AG09309 (cell line): ENCODE measurements around the gene HNRNPH2.

Source experiments
- DNase-seq: peaks from one replicate; pipeline ENCODE4 v3.0.0-alpha.2; 2010; ENCODE audit warnings: low read depth
- H3K4me3 ChIP-seq: 2 replicates; pipeline ENCODE4 v1.5.1; 2011; ENCODE audit warnings: mild to moderate bottlenecking, low read depth, low read length, moderate library complexity; ENCODE audit not compliant: control insufficient read depth
- TF ChIP-seq, protein P1 (sequence below): IDR thresholded peaks from 2 replicates; pipeline ENCODE4 v1.5.1; 2011; ENCODE audit warnings: mild to moderate bottlenecking, low read depth, low read length, inconsistent platforms; ENCODE audit not compliant: insufficient read depth, control insufficient read depth; ENCODE audit errors: missing control alignments

HNRNPH2 gene

DNA sequence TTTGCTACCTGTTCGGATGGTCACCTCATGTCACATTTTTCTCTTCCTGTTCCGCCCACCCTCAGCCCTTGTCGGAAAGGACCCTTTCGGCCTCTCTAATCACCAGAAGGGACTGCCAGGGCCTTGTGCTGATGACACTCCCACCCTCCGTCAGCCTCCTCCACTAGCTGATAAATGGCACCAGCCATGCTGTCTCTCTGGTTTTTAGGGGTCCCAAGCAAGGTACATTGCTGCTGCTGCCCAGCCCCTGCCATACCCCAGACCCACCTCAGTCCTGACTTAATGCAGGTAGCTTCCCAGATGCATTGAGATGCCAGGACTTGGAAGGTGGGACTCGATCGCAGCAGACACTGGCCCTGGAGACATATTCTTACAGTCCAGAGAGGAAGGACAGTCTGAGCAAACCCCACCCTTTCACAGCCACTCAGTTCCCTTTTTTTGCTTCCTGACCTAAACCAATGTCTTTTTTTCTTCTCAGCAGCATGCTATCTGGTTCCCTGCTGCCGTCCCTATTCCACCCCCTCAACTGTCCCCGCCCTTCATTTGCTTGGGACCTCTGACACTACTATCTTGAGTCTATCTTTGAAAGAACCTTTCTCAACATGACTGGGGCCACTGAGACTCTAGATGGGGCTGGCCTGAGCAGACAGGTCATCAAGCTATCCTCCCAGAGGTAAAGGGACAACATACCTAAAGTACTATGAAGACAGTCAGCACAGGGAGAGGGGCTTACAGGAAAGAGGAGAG lies 22.1 kb upstream of the HNRNPH2 start, which contains the start of gene BTK:
Gene BTK, minus strand, starts transcription at position 397 of the 747 bp plus-strand sequence. CDS start 10,907 bp downstream, outside the sequence.
- no peak within 1 kb of the TSS for H3K4me3 ChIP-seq
- DNase-seq, result no peak

DNA sequence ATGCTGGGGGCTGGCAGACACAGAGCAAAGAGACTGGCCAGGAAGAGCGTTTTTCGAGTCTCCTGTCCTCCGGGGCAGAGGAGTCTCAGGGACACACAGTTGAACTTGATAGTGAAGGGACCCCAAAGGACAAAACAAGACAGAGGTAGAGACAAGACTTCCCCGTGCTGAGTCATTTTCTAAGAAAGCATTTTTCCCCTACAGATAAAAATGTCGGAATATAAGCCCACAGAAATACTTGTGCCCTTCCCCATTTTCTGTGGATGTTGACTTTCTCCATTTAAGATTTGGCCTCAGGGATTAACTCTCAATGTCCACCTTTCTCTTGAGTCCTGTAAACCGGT lies 21.5 kb upstream of the HNRNPH2 start:
- H3K4me3 ChIP-seq, result no peak overlapping the region
- no peak for DNase-seq
- TF ChIP-seq, protein P1, sequence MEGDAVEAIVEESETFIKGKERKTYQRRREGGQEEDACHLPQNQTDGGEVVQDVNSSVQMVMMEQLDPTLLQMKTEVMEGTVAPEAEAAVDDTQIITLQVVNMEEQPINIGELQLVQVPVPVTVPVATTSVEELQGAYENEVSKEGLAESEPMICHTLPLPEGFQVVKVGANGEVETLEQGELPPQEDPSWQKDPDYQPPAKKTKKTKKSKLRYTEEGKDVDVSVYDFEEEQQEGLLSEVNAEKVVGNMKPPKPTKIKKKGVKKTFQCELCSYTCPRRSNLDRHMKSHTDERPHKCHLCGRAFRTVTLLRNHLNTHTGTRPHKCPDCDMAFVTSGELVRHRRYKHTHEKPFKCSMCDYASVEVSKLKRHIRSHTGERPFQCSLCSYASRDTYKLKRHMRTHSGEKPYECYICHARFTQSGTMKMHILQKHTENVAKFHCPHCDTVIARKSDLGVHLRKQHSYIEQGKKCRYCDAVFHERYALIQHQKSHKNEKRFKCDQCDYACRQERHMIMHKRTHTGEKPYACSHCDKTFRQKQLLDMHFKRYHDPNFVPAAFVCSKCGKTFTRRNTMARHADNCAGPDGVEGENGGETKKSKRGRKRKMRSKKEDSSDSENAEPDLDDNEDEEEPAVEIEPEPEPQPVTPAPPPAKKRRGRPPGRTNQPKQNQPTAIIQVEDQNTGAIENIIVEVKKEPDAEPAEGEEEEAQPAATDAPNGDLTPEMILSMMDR, result no peak

More for the DNA sequence above, 22.1 kb upstream of the HNRNPH2 start, which contains the start of gene BTK:
- TF ChIP-seq, protein P1, result no peak

DNA sequence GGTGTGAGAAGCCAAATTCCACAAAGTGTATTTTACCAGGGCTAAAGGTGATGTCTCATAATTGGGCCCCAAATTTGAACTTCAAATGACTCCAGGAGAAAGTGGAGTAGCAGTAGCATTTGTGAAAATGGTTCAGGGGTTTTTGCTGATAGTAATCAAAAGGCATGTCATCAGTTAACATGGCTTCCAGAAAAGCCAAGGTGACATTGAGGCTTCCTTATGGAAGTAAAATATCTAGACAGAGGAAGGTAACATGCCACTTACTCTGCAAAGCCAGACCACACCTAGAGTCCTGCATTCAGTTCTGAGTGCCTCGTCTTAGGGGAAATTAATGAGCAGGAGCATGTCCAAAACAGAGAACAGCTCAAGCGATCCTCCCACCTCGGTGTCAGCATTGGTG lies 19.4 kb upstream of the HNRNPH2 start:
- DNase-seq, result no peak
- H3K4me3 ChIP-seq, result no peak overlapping the region
- TF ChIP-seq, protein P1, result no peak

DNA sequence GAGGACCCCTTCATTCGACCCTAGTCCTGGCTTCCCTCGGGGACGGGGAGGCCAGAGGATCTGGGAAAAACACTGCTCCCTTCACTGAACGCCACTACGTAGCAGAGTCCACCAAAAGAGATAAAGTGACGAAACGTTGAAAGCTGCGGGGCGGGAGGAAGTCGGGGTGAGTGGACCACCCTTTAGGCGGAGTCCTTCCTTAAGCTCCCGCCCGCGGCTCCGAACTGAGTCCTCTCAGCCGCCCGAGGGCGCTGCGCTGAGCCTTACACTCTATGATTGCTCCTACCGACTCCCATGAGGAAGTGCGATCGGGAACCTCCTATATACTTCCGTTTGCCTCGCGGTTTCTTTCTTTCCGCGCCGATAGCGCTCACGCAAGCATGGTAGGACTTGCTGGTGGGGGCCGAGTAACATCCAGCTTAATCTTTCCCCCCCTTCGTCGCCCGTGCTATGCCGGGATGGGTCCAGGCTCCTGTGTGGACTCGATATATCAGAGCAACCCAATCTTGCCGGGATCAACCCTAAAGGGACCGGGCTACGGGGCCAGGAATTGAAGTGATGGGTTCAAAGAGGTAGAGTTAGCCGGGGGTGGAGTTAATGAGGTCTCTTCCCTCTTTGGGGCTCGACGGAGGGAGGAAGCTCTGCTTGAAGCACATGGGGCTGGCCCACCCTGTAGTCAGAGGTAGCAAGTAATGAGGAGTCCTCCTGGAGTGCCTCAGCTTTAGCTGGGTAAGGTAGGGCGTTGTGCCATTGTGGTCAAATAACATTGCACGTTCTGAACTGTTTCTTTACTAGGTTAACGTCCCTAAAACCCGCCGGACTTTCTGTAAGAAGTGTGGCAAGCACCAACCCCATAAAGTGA lies 17.1 kb upstream of the HNRNPH2 start, which contains the start of gene RPL36A:
Gene RPL36A, plus strand, starts transcription at position 348 of the 862 bp plus-strand sequence. Its CDS starts 33 bp downstream, at position 381.
- DNase-seq, result peak; percentile 52
- TF ChIP-seq, protein P1, result peak; percentile 78
- peak within 1 kb of the TSS; percentile 59 for H3K4me3 ChIP-seq

DNA sequence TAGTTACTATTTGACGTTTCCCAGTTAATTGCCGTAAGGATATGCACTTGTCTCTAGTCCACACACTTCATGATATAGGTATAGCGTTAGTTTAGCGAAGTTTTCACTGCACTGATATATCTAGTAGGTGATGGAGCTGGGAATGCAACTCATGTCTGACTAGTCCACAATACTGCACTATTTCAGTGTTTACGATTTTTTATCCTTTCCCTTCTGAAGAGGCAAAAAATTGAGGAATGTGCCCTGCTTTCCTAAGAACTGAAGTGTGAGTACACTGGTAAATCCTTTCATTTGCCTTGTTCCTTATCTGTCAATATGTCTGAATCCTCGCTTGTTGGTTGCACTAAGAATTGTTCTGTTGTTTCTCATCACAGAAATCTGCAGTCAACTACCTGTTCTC lies 16.2 kb upstream of the HNRNPH2 start:
- peak overlapping the region; percentile 59 for H3K4me3 ChIP-seq
- no peak for DNase-seq
- TF ChIP-seq, protein P1, result no peak

DNA sequence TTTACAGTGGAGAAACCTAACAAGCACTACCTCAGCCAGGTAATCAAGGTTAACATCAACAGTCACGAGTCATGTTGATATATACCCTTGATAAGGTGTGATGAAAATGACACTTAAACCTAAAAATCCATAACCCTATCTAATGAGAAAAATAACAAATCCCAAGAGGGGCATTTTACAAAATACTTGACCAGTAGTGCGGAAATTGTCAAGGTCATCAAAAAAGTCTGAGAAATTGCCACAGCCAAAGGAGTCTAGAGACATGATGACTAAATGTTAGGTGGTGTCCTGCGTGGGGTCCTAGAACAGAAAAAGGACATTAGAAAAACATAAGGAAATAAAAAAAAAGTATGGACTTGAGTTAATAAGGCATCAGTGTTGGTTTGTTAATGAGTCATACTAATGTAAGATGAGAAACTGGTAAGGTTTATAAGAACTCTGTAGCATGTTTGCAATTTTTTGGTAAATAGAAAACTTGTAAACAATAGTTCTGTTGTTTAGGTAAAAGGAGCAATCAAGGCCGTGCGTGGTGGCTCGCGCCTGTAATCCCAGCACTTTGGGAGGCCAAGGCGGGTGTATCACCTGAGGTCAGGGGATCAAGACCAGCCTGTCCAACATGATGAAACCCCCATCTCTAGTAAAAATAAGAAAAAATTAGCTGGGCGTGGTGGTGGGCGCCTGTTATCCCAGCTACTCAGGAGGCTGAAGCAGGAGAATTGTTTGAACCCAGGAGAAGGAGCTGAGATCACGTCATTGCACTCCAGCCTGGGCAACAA lies 14.3 kb upstream of the HNRNPH2 start:
- H3K4me3 ChIP-seq, result no peak overlapping the region
- TF ChIP-seq, protein P1, result no peak
- DNase-seq, result no peak
